GM15510 (cell line): ENCODE data around the gene HEMK1.

Experiments used
- POLR2A ChIP-seq: IDR thresholded peaks from 3 replicates; pipeline ENCODE4 v1.6.1; 2011; ENCODE audit warnings: borderline replicate concordance; ENCODE audit not compliant: insufficient read length; ENCODE audit errors: extremely low read depth

HEMK1 gene

GRCh38 chr3:50599716-50600118 is 30.4 kb downstream of the HEMK1 start:
- no peak for TF ChIP-seq POLR2A

DNA sequence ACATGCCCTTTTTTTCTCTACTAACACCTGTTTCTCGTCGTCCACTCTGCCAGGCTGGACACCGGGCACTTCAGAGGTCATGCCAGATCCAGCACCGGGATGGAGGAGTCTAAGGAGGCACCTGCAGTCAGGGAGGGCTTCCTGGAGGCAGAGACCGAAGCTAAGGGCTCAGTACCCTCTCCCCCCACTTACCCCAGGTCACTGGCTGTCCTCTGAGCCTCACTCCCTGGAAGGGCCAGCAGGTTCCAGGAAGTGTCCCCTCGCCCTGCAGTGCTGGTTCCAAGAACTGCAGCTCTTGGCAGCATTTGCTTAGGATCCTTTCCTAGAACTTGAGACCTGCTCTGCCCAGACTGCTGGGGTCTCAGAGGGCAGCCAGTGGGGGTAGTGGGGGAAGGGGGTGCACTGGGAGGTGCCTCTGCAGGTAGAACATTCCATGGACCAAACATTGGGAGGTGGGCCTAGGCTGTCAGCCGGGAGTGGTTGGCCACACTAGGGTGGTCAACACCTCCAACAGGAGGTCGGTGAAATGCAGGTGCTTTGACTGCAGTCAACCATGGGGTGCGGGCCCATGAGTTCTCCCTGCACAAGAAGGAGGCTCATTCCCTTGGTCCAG is 30.9 kb downstream of the HEMK1 start:
- TF ChIP-seq POLR2A, result no peak

DNA sequence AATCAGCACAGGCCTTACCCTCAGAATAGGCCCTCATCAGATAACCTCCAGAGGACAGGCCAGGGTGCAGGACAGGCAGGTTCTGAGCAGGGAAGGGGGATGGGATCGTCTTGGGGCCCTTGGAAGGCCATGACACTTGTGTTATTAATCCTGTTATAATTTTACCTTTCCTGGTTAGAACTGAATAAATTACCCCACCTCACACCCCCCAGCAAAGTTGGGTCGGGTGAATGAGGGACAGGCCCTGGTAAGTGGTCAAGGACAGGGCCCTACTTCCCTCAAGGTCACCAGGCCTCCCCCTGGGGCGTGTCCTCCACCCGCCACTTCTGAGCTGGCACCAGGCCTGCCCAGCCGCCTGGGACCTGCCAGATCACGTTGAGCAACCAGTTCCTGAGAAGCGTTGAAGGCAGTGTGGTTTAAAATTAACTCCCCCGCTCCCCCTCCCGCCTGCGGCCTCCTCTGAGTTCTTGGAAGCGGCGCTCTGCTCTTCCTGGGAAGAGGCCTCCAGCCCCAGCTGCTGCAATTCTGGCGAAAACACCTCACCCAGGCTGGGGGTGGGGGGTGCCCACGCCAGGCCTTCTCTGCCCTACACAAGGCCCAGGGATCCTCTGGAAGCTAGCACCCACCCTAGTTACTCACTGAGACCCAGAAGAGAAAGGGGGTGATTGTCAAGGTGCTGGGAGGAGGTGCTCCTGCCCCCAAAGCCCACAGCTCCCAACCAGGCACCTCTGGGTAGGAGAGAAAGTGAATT is 31.7 kb downstream of the HEMK1 start:
- TF ChIP-seq POLR2A, result no peak

DNA sequence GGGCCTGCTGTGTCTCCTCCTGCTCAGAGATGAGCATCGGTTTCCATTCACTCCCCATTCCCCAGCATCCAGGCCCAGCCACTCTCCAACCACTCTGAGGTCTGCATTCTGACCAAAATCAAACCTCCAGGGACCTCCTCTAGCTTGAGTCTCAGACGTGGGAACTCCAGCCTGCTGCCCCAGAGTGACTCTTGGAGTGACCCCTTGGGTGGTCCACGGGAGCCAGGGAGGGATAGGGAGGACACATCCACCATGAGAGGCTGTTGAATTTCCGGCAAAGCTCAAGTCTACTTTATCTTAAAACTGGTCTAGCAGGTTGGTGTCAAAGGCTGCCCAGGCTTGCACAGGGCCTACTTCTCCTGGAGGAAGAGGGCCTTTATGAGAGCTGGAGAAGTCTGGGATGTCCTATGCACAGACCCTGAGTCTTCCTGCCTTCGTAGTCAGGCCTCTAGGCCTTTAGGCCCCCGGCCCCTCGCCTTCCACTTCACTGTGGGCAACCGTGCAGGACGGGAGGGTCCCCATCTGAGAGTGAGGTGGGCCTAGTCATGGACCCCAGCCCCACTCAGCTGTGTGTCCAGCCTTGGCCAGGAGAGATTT is 33.4 kb downstream of the HEMK1 start:
- TF ChIP-seq POLR2A, result no peak

- no peak for TF ChIP-seq POLR2A
These were observed 34.2 kb downstream of the HEMK1 start for GRCh38 chr3:50603261-50604109.

- TF ChIP-seq POLR2A, result no peak
These were observed 34.8 kb downstream of the HEMK1 start for GRCh38 chr3:50604110-50604621.

GRCh38 chr3:50604628-50605588 is 35.6 kb downstream of the HEMK1 start:
- no peak for TF ChIP-seq POLR2A

DNA sequence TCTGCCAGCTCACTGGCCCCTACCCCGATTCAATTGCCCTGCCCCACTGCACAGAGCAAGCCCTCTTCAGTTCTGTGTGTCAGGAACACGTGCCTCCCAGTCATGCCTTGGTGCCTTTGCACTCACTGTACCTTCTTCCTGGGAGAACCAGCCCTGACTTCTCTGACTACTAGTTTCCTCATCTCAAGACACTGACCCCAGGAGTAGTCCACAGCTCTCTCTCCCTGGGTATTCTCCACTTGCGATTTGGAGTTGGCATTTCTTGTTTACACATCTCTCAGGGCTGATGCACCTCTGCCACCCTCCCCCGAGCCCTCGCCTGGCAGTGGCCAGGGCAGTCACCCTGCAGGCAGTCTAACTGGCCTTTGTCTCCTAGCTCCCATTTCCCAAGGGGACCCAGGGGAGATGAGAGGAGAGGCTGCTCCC is 36.6 kb downstream of the HEMK1 start:
- no peak for TF ChIP-seq POLR2A

- TF ChIP-seq POLR2A, result no peak
These were observed 37.3 kb downstream of the HEMK1 start for GRCh38 chr3:50606596-50606995.

DNA sequence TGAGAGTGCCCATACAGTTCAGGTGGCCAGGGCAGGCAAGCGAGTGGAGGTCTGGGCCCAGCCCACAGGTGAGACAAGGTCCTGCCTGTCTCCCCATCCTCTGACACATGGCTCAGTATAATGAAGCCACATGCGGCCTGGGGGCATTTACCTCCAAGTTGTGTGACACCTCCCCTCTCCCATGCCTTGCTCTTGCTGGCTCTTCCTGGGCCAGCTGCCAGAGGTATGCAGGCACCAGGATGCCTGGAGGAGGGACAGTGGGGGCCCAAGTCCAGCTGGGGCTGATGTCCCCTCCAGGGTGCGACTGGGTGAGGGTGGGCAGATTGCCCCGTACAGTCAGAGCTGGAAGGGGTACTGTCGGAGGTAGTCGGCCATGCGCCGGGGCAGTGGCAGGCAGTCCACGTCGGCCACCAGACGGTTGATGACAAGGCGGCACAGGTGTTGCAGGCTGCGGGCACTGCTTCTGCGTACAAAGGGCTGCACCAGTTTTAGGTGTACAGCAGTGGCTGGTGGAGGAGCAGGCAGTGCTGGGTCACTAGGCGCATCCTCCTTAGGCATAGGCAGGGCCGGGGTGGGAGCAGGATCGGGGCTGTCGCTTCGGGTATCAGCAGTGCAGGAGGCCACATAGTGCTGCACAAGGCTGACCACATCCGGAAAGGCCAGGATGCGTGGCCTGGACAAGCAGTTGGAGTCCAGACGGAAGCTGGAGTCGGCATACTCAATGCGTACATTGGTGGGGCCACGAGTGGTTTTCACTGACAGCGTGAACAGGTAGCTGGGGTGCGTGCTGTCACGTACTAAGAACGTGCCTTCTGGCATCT is 38.2 kb downstream of the HEMK1 start:
- TF ChIP-seq POLR2A, result no peak

- TF ChIP-seq POLR2A, result no peak
These were observed 39.0 kb downstream of the HEMK1 start for GRCh38 chr3:50608278-50608677.

GRCh38 chr3:50609071-50609762 is 39.9 kb downstream of the HEMK1 start:
- TF ChIP-seq POLR2A, result no peak

GRCh38 chr3:50609763-50610085 is 40.4 kb downstream of the HEMK1 start:
- no peak for TF ChIP-seq POLR2A
